Prostate gland (tissue), 2 donors: ENCODE measurements around the gene CDIPT.

Experiments used
- CTCF ChIP-seq, 4 experiments: fragments of 200-600 bp in 2 of 4; fragments of 450-650 bp in 2 of 4; sonication (generic) in 2 of 4; IDR thresholded peaks; 1 replicate in 3 of 4; 2 replicates in 1 of 4; pipeline ENCODE4 v1.5.1; 2016 to 2019; ENCODE audit warnings: antibody characterized with exemption in 4 of 4, mild to moderate bottlenecking in 2 of 4, moderate library complexity in 2 of 4
- POLR2A ChIP-seq: fragments of 450-650 bp; IDR thresholded peaks from one replicate; pipeline ENCODE4 v1.6.1; 2016; ENCODE audit warnings: antibody characterized with exemption, mild to moderate bottlenecking
- POLR2AphosphoS5 ChIP-seq: sonication (generic); formaldehyde crosslinking; IDR thresholded peaks from one replicate; pipeline ENCODE4 v1.6.1; 2017; ENCODE audit warnings: antibody characterized with exemption

- TF ChIP-seq POLR2A (no peak), CTCF (IDR thresholded peaks at IDR 0.05) (no peak), POLR2AphosphoS5 (no peak)
Measured at GRCh38 chr16:29871822-29872546, 9.0 kb upstream of the CDIPT start.
